Lung (tissue), 12 donors: ENCODE measurements around the gene CRISPLD2. TPM values are rescaled to one million over a fixed set of nuclear protein-coding genes. Genes with fewer than 3 reads are reported as not detected.

ENCODE experiments used
- ATAC-seq: fragments of 200-7000 bp; cut with Tn5 transposase; one replicate; pipeline ENCODE4 v1.9.1; 2020; ENCODE audit warnings: moderate number of reproducible peaks; ENCODE audit not compliant: insufficient read depth, low FRiP score
- DNase-seq, 3 donors: peaks; one replicate each; pipeline ENCODE4 v3.0.0-alpha.2; 2013 to 2017
- H3K27ac ChIP-seq, 2 donors: one replicate each; pipeline ENCODE4 v1.5.1; 2013; ENCODE audit warnings: mild to moderate bottlenecking in 2 of 2, moderate library complexity in 2 of 2, control low read depth in 1 of 2, inconsistent platforms in 1 of 2, low read depth in 1 of 2, low read length in 1 of 2
- H3K27me3 ChIP-seq, 3 donors: one replicate each; pipeline ENCODE4 v1.5.1; 2013; ENCODE audit warnings: low read length in 2 of 3; ENCODE audit not compliant: control insufficient read depth in 3 of 3, insufficient read depth in 3 of 3
- H3K36me3 ChIP-seq, 4 donors: one replicate each; pipeline ENCODE4 v1.5.1; 2013; ENCODE audit warnings: low read length in 4 of 4, mild to moderate bottlenecking in 1 of 4, moderate library complexity in 1 of 4; ENCODE audit not compliant: control insufficient read depth in 4 of 4, insufficient read depth in 4 of 4
- H3K4me1 ChIP-seq, 5 donors: one replicate each; pipeline ENCODE4 v1.5.1; 2013; ENCODE audit warnings: low read length in 5 of 5, mild to moderate bottlenecking in 2 of 5, moderate library complexity in 1 of 5; ENCODE audit not compliant: control insufficient read depth in 5 of 5, insufficient read depth in 5 of 5
- H3K4me3 ChIP-seq: one replicate; pipeline ENCODE4 v1.5.1; 2013; ENCODE audit warnings: mild to moderate bottlenecking, control low read depth, moderate library complexity
- H3K9ac ChIP-seq, 2 donors: one replicate each; pipeline ENCODE4 v1.5.1; 2013; ENCODE audit warnings: low read length in 2 of 2, control low read depth in 1 of 2; ENCODE audit not compliant: insufficient read depth in 1 of 2
- H3K9me3 ChIP-seq, 4 donors: one replicate each; pipeline ENCODE4 v1.5.1; 2013; ENCODE audit warnings: low read length in 3 of 4, mild to moderate bottlenecking in 1 of 4, moderate library complexity in 1 of 4; ENCODE audit not compliant: control insufficient read depth in 4 of 4, insufficient read depth in 3 of 4
- WGBS, 2 donors: extraction: QIAGEN DNeasy Blood & Tissue Kit; methylation state at CpG; one replicate each; pipeline ENCODE4 v1.1.7; 2013; 5-methylcytosine and 5-hydroxymethylcytosine counted together
- polyA plus RNA-seq, 2 donors: library from polyadenylated mRNA; stranded (reverse); fragments of 200-250 nt; gene quantifications; one replicate each; pipeline ENCODE4 v1.2.1, GENCODE V29; 2013
- total RNA-seq, 2 donors: library from RNA; depleted of rRNA in 1 of 2; stranded (reverse); fragments of >200 nt in 1 of 2; gene quantifications; one replicate each; pipeline ENCODE4 v1.2.1, GENCODE V29; 2014 to 2021
- TF ChIP-seq, protein P1 (sequence below): IDR thresholded peaks from 2 replicates; pipeline ENCODE4 v1.5.1; 2012; ENCODE audit warnings: mild to moderate bottlenecking; ENCODE audit errors: control extremely low read depth, extremely low read depth
- donor health status: control.
- donor health status: control.
- donor health status: Bipolar disorder and iron deficiency.
- donor health status: healthy.
- donor health status: DM: yes; HTN: yes; CAD: no.

Gene CRISPLD2
- total and polyA plus RNA-seq, 4 donors: 30.3 to 136 (median 42.5) TPM

DNA sequence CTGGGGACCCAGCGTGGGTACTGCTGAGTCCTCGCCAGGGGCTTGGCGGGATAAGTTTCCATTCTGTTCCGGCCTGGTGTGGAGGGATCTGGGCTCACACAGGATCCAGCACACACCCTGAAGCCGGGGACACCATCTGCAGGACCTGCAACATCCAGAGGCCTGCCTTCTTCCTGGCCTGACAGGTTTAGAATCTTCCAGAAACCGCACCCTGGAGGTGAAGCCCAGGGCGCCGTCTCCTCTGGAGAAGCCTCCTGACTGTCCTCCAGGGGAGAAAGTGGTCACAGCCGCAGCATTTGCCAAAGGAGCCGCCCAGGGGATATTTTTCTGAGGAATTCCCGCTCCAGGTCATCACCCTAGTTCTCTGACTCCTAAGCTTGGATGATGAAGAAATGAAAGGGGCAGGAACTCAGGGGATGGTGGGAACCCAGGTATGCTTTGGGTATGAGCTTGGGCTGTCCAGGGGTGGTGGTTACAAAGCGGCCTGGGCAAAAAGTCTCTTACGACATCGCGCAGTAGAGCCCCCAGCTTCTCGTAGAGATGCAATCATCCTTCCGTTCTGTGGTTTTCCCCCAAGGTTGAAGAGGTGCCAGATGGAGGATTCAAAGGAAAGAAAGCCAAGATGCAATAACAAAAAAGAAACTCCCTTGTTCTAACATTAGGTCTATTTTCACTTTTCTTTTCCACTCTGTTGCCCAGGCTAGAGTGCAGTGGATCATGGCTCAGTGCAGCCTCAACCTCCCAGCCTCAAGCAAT, 9.1 kb upstream of the CRISPLD2 start:
- ATAC-seq (no peak), DNase-seq (no peak)
- H3K4me3 ChIP-seq: no peak overlapping the region
- H3K9ac ChIP-seq: no peak overlapping the region
- H3K9me3 ChIP-seq: no peaks in the 10 kb centered on the region
- H3K27me3 ChIP-seq: peaks cover 0 to 4% (median 0%) of the 10 kb centered on the region in 3 donors
- H3K36me3 ChIP-seq: no peaks in the 10 kb centered on the region
- 58 to 64% methylated on average over 17 of the region's 17 CpGs for WGBS, 2 donors
- H3K27ac ChIP-seq: no peak overlapping the region
- peaks cover 0 to 6% (median 0%) of the 10 kb centered on the region in 5 donors for H3K4me1 ChIP-seq
- TF ChIP-seq, protein P1, sequence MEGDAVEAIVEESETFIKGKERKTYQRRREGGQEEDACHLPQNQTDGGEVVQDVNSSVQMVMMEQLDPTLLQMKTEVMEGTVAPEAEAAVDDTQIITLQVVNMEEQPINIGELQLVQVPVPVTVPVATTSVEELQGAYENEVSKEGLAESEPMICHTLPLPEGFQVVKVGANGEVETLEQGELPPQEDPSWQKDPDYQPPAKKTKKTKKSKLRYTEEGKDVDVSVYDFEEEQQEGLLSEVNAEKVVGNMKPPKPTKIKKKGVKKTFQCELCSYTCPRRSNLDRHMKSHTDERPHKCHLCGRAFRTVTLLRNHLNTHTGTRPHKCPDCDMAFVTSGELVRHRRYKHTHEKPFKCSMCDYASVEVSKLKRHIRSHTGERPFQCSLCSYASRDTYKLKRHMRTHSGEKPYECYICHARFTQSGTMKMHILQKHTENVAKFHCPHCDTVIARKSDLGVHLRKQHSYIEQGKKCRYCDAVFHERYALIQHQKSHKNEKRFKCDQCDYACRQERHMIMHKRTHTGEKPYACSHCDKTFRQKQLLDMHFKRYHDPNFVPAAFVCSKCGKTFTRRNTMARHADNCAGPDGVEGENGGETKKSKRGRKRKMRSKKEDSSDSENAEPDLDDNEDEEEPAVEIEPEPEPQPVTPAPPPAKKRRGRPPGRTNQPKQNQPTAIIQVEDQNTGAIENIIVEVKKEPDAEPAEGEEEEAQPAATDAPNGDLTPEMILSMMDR: no peak

DNA sequence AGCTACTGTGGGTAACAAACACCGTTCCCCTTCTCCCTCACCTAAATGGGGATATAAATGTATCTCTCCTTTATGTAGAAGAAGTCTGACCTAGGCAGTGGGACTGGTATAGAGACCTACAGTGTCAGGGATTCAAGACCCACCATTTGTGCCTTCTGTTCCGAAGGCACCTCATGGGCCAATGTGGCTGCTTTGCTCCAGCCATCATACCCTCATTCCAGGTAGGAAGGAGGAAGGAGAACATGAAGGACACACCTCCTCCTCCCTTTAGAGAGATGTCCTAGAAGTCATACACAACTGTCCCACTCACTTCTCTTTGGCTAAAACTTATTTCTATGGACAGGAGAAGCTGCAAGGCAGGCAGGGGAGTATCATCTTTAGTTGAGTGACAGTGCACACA, 8.3 kb upstream of the CRISPLD2 start:
- peaks cover 0 to 4% (median 0%) of the 10 kb centered on the region in 3 donors for H3K27me3 ChIP-seq
- 94 to 97% methylated on average over 2 of the region's 2 CpGs for WGBS, 2 donors
- no peak overlapping the region for H3K9ac ChIP-seq
- H3K9me3 ChIP-seq: no peaks in the 10 kb centered on the region
- H3K4me3 ChIP-seq: no peak overlapping the region
- H3K27ac ChIP-seq: no peak overlapping the region
- TF ChIP-seq, protein P1: no peak
- H3K4me1 ChIP-seq: peaks cover 0 to 6% (median 0%) of the 10 kb centered on the region in 5 donors
- no peaks in the 10 kb centered on the region for H3K36me3 ChIP-seq
- no peak for DNase-seq
- no peak for ATAC-seq

DNA sequence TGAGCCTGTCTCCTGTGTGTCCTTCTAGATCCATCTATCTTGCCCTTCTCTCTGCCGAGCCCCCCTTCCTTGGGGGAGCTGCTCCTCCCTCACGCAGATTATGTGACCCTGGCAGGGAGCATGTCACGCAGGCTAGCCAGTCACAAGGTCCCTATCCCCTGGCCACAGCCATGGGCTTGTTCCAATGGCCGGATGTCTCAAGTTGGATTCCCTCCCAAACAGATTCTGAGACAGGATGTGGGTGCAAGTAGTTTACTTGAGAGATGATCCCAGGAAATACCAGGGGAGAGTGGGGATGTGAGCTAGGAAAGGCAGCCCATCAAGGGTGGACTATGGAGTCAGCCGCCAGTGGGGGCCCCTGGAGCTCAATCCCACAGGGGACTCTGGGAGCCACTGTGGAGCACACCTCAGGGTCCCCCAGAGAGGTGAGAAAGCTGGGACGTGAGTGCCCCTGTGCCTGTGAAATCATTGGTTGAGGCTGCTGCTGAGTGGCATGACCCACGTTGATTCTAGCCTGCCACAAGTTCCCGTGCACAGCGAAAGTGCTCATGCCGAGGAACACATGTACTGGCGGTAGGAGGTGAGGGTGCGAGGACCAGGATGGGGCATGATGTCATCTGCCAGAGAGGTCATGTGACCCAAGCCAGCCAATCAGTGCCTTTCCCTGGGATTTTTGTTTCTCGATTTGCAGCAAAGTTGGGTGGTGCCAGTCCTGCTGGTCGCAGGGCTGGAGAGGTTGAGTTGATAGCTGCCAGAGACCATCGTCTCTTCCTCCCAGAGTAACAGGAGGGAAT, 6.4 kb upstream of the CRISPLD2 start:
- H3K4me1 ChIP-seq: peaks cover 0 to 2% (median 0%) of the 10 kb centered on the region in 5 donors
- no peak overlapping the region for H3K27ac ChIP-seq
- H3K9me3 ChIP-seq: no peaks in the 10 kb centered on the region
- H3K9ac ChIP-seq: no peak overlapping the region
- WGBS, 2 donors: 74 to 77% methylated on average over 15 of the region's 15 CpGs
- TF ChIP-seq, protein P1: no peak
- no peak overlapping the region for H3K4me3 ChIP-seq
- no peaks in the 10 kb centered on the region for H3K36me3 ChIP-seq
- DNase-seq (no peak), ATAC-seq (no peak)
- peaks cover 0 to 4% (median 0%) of the 10 kb centered on the region in 3 donors for H3K27me3 ChIP-seq
